Measurements from ENCODE around the gene RSPO1.

GRCh38 chr1:37593726-37594125, 41.0 kb downstream of the RSPO1 start:
- TF ChIP-seq EZH2 (IDR thresholded peaks at IDR 0.05; ENCODE audit: insufficient read depth, poor library complexity, severe bottlenecking) (no peak), EZH2phosphoT487 (IDR thresholded peaks at IDR 0.05; ENCODE audit: insufficient read depth, low read depth) (no peak)

Measured in GM23248 (cell line).